Suprapubic skin (tissue), 3 donors: ENCODE measurements around the gene TAF4B.

Source experiments
- CTCF ChIP-seq, 2 donors: fragments of 200-600 bp in 1 of 2; fragments of 450-650 bp in 1 of 2; sonication (generic) in 1 of 2; IDR thresholded peaks; one replicate each; pipeline ENCODE4 v1.5.1; 2016 to 2019; ENCODE audit warnings: antibody characterized with exemption in 2 of 2, mild to moderate bottlenecking in 1 of 2, moderate library complexity in 1 of 2
- POLR2A ChIP-seq, 2 donors: fragments of 450-650 bp; IDR thresholded peaks; one replicate each; pipeline ENCODE4 v1.6.1; 2017; ENCODE audit warnings: antibody characterized with exemption in 2 of 2, mild to moderate bottlenecking in 2 of 2, moderate library complexity in 2 of 2

- no peak for TF ChIP-seq CTCF (IDR thresholded peaks at IDR 0.05)
- TF ChIP-seq POLR2A (IDR thresholded peaks at IDR 0.05): no peak
These were observed 78.3 kb downstream of the TAF4B start for GRCh38 chr18:26304511-26304910.
